ENCODE data around the gene GRN.

Gene GRN

DNA sequence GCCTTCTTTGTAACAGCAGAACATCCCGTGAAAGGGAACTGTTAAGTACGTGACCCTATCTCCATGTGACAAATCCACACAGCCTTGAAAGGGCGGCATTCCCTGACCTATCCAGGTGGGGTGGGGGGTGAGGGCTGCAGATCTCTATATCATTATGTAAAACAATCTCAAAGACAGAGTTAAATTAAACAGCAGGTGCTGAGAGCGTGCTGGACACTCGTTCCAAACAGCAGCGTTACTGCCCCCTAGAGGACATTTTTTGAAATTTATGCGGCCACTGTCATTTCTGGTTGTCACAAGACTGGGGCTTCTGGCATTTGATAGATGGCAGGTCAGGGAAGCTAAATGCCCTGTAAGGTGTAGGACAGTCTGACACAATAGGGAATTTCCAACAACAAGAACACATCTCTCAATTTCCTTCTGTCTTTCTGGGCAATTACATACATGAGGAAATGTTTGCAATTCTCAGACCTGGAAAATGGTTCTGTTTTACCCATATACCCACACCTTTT is 13.8 kb upstream of the GRN start:
- DNase-seq (ENCODE audit: extremely low spot score), result peak; percentile 72

DNA sequence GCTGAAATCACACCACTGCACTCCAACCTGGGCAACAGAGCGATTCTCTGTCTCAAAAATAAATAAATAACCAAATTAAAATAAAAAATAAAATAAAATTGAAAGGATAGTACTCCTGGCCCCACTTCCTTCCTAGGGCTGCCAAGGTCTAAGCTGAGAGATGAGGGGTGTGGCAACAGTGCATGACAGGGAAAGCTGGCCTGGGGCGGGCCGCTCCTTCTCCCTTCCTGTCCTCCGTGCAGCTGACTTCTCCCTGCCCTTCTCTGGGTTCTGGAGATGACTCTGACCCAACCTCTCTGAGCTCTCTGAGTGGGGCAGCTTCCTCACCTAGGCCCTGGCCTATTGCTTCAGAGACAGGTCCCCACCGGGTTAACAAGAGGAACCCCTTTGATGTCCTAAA is 11.7 kb upstream of the GRN start:
- DNase-seq (ENCODE audit: extremely low spot score), result no peak
- ChIA-PET CTCF (interaction anchor here (3.9 kb wide), 1 partner anchor 11 kb away, joined by 28 read pairs; the partner anchor contains the start of gene GRN), POLR2A (interaction anchor here (1.8 kb wide), 1 partner anchor 12 kb away, joined by 9 read pairs; the partner anchor contains the start of gene GRN)
- TF ChIP-seq HDGF (IDR thresholded peaks at IDR 0.05; ENCODE audit: borderline replicate concordance) (no peak), ELF4 (IDR thresholded peaks at IDR 0.05) (no peak), CTBP1 (IDR thresholded peaks at IDR 0.05; ENCODE audit: borderline replicate concordance) (no peak), BHLHE40 (IDR thresholded peaks at IDR 0.05; ENCODE audit: borderline replicate concordance) (no peak), FOXK2 (IDR thresholded peaks at IDR 0.05) (no peak), SUZ12 (IDR thresholded peaks at IDR 0.05) (no peak), SP1 (IDR thresholded peaks at IDR 0.05) (no peak), ARNT (IDR thresholded peaks at IDR 0.05) (no peak), NFRKB (IDR thresholded peaks at IDR 0.05) (no peak), ZNF384 (IDR thresholded peaks at IDR 0.05) (no peak), LEF1 (IDR thresholded peaks at IDR 0.05; ENCODE audit: borderline replicate concordance) (no peak), L3MBTL2 (conservative IDR thresholded peaks at IDR 0.05) (no peak), FOXA1 (IDR thresholded peaks at IDR 0.05) (no peak), TARDBP (IDR thresholded peaks at IDR 0.05) (no peak), FOXM1 (IDR thresholded peaks at IDR 0.05; ENCODE audit: borderline replicate concordance) (no peak)
- TF ChIP-seq, protein P1, sequence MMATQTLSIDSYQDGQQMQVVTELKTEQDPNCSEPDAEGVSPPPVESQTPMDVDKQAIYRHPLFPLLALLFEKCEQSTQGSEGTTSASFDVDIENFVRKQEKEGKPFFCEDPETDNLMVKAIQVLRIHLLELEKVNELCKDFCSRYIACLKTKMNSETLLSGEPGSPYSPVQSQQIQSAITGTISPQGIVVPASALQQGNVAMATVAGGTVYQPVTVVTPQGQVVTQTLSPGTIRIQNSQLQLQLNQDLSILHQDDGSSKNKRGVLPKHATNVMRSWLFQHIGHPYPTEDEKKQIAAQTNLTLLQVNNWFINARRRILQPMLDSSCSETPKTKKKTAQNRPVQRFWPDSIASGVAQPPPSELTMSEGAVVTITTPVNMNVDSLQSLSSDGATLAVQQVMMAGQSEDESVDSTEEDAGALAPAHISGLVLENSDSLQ (IDR thresholded peaks at IDR 0.05), result no peak

More for the DNA sequence above, 13.8 kb upstream of the GRN start:
- POLR2A ChIA-PET, result interaction anchor here (1.6 to 1.9 kb wide), 2 partner anchors 14 to 122 kb away, joined by 6 to 9 read pairs; partner anchors contain the start of gene GRN
- CTCF ChIA-PET, result interaction anchor here (0.7 to 3.9 kb wide), 12 partner anchors 10 to 485 kb away, joined by 3 to 28 read pairs (median 4); partner anchors contain the start of genes GRN, TMUB2 and UBTF
- TF ChIP-seq FOXK2 (IDR thresholded peaks at IDR 0.05) (no peak), FOXM1 (IDR thresholded peaks at IDR 0.05; ENCODE audit: borderline replicate concordance) (no peak)
- TF ChIP-seq, protein P1 (IDR thresholded peaks at IDR 0.05), result peak; percentile 86

DNA sequence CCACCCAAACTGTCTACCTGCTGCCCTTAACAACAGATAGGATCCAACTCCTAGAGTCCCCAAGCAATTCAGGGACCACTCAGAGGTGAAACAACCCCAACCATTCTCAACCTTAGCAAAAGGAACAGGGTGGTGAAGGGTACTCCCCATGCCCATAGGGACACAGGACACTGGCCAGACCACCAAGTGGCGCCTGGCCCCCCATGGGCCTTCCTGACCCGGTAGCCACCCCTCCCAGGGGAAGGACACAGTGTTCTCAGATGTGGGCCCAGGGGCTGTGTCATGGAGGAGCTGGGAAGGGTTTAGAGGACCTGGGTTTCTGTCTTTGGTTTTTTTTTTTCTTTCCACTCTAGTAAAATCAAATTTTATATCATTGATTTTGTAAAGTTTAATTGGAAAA is 10.8 kb upstream of the GRN start:
- DNase-seq (ENCODE audit: extremely low spot score), result no peak
- ChIA-PET POLR2A (interaction anchor here (1.8 kb wide), 1 partner anchor 11 kb away, joined by 9 read pairs; the partner anchor contains the start of gene GRN), CTCF (interaction anchor here (3.9 kb wide), 1 partner anchor 11 kb away, joined by 28 read pairs; the partner anchor contains the start of gene GRN)
- TF ChIP-seq LEF1 (IDR thresholded peaks at IDR 0.05; ENCODE audit: borderline replicate concordance), result no peak
- TF ChIP-seq FOXK2 (IDR thresholded peaks at IDR 0.05), result no peak
- TF ChIP-seq, protein P1 (IDR thresholded peaks at IDR 0.05), result no peak
- TF ChIP-seq CTBP1 (IDR thresholded peaks at IDR 0.05; ENCODE audit: borderline replicate concordance), result no peak
- TF ChIP-seq ZNF384 (IDR thresholded peaks at IDR 0.05), result no peak
- no peak for TF ChIP-seq HDGF (IDR thresholded peaks at IDR 0.05; ENCODE audit: borderline replicate concordance)
- no peak for TF ChIP-seq ARNT (IDR thresholded peaks at IDR 0.05)

- POLR2A ChIA-PET, result interaction anchor here (1.8 kb wide), 1 partner anchor 10 kb away, joined by 9 read pairs; the partner anchor contains the start of gene GRN
- CTCF ChIA-PET, result interaction anchor here (0.6 kb wide), 1 partner anchor 744 kb away, joined by 3 read pairs; no protein-coding TSS in a partner anchor
- no peak for DNase-seq (ENCODE audit: extremely low spot score)
- TF ChIP-seq TARDBP (IDR thresholded peaks at IDR 0.05), result no peak
- TF ChIP-seq SP1 (IDR thresholded peaks at IDR 0.05), result no peak
- no peak for TF ChIP-seq HDGF (IDR thresholded peaks at IDR 0.05; ENCODE audit: borderline replicate concordance)
- no peak for TF ChIP-seq LEF1 (IDR thresholded peaks at IDR 0.05; ENCODE audit: borderline replicate concordance)
- TF ChIP-seq NFRKB (IDR thresholded peaks at IDR 0.05), result no peak
- TF ChIP-seq FOXM1 (IDR thresholded peaks at IDR 0.05; ENCODE audit: borderline replicate concordance), result no peak
- TF ChIP-seq SUZ12 (IDR thresholded peaks at IDR 0.05), result no peak
- TF ChIP-seq ELF4 (IDR thresholded peaks at IDR 0.05), result no peak
- TF ChIP-seq FOXK2 (IDR thresholded peaks at IDR 0.05), result no peak
- TF ChIP-seq L3MBTL2 (conservative IDR thresholded peaks at IDR 0.05), result no peak
- TF ChIP-seq ARNT (IDR thresholded peaks at IDR 0.05), result no peak
- no peak for TF ChIP-seq BHLHE40 (IDR thresholded peaks at IDR 0.05; ENCODE audit: borderline replicate concordance)
- TF ChIP-seq, protein P1 (IDR thresholded peaks at IDR 0.05), result no peak
- no peak for TF ChIP-seq CTBP1 (IDR thresholded peaks at IDR 0.05; ENCODE audit: borderline replicate concordance)
These were observed 10.4 kb upstream of the GRN start for GRCh38 chr17:44334727-44335126.

DNA sequence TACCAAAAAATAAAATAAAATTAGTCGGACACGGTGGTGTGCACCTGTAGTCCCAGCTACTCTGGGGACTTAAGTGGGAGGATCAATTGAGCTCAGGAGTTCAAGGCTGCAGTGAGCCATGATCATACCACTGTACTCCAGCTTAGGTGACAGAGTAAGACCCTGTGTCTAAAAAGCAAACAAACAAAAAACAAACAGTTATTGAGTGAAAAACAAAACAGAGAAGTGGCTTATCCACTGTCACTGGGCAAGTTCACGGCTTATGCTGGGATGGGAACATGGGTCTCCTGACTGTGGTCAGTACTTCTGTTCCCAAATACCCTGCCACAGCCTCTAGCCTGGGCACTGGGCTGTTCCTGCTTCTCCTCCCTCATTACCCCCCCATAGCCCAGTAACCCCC is 9.5 kb upstream of the GRN start:
- no peak for DNase-seq (ENCODE audit: extremely low spot score)
- POLR2A ChIA-PET, result interaction anchor here (0.9 kb wide), 1 partner anchor 10 kb away, joined by 3 read pairs; the partner anchor contains the start of gene GRN
- CTCF ChIA-PET, result interaction anchor here (0.6 to 1.0 kb wide), 3 partner anchors 10 to 743 kb away, joined by 3 to 5 read pairs (median 3); no protein-coding TSS in a partner anchor
- TF ChIP-seq LEF1 (IDR thresholded peaks at IDR 0.05; ENCODE audit: borderline replicate concordance) (no peak), NFRKB (IDR thresholded peaks at IDR 0.05) (no peak), ARNT (IDR thresholded peaks at IDR 0.05) (no peak), BHLHE40 (IDR thresholded peaks at IDR 0.05; ENCODE audit: borderline replicate concordance) (no peak), SP1 (IDR thresholded peaks at IDR 0.05) (no peak), ZNF384 (IDR thresholded peaks at IDR 0.05) (no peak)
- TF ChIP-seq, protein P1 (IDR thresholded peaks at IDR 0.05), result no peak

Data from HEK293T (cell line).